CD4-positive, alpha-beta T cell treated with Interleukin-17A for 4 hours (primary cell): Measurements from ENCODE around the gene HEATR5A.
"Not testable (repeated sequence)": the region's sequence is repeated elsewhere in the genome, so short reads cannot be mapped to it uniquely, and the experiment has no call there.

Source experiments
- DNase-seq: peaks from one replicate; pipeline ENCODE4 v3.0.0-alpha.2; 2020; ENCODE audit warnings: mixed read lengths

The HEATR5A gene

GRCh38 chr14:31278883-31279282 lies 141.5 kb downstream of the HEATR5A start:
- no peak for DNase-seq

- no peak for DNase-seq
Observed at GRCh38 chr14:31277085-31277484, 143.3 kb downstream of the HEATR5A start.

GRCh38 chr14:31276417-31276816 lies 143.9 kb downstream of the HEATR5A start:
- DNase-seq = not testable (repeated sequence)

DNA sequence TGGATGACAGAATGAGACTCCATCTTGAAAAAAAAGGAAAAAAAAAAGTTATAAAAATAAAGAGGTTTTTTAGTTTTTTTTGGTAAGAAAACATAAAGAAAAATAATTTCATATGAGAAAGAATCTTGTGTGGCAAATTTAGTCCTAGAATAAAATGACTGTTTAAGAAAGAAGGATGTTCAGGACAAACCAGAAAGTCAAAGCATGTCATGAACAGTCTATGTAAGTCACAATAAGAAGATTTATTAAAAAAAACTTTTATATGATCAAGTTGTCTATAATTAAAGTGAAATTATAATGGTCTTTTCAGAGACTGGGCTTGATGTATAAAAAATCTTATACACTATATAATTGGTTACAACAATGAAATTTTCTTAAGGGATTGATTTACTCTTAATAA lies 144.6 kb downstream of the HEATR5A start:
- no peak for DNase-seq

- no peak for DNase-seq
Observed at GRCh38 chr14:31271648-31272047, 148.7 kb downstream of the HEATR5A start.

DNA sequence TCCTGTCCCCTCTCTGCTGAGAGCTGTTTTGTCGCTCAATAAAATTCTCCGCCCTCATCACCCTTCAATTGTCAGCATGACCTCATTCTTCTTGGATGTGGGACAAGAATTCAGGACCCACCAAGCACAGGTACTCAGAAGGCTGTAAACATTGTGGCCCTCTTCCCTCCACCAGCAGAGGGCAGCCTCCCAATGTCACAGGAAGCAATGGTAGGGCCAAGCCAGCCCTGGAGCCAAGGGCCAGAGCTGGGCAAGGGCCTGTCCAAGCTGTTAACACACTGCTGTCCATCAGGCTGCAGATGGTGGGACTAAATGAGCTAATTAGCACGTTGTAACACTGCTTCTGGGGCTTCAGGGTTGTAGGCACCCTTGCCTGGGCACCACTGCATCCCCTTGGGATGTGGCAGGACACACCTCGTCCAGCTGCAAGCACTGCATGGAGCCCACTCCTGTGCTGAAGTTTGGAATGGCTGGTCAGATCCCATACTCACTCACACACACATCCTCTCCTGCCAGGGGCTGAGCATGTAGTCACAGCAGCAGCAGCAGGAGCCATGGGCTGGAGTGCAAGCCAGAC lies 150.1 kb downstream of the HEATR5A start:
- peak; percentile 5 for DNase-seq

GRCh38 chr14:31269634-31270195 lies 150.6 kb downstream of the HEATR5A start:
- no peak for DNase-seq

DNA sequence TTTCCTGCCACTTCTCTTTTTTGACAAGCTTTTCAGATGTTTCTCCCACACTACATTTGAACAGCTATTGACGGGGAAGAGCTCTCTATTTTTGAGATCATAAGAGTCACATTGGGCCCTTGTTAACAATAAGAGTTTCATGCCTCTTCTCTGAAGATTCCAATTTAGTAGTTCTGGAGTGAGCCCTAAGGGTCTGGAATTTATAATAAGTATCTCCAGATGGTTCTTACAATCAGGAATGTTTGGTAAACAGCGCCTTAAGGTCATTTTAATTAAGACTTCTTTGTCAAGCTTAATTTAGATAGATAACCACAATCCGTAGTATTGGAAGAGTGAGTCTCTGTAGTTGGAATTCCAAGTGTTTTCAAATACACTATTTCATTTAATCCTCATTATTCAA lies 152.1 kb downstream of the HEATR5A start:
- DNase-seq = no peak

DNA sequence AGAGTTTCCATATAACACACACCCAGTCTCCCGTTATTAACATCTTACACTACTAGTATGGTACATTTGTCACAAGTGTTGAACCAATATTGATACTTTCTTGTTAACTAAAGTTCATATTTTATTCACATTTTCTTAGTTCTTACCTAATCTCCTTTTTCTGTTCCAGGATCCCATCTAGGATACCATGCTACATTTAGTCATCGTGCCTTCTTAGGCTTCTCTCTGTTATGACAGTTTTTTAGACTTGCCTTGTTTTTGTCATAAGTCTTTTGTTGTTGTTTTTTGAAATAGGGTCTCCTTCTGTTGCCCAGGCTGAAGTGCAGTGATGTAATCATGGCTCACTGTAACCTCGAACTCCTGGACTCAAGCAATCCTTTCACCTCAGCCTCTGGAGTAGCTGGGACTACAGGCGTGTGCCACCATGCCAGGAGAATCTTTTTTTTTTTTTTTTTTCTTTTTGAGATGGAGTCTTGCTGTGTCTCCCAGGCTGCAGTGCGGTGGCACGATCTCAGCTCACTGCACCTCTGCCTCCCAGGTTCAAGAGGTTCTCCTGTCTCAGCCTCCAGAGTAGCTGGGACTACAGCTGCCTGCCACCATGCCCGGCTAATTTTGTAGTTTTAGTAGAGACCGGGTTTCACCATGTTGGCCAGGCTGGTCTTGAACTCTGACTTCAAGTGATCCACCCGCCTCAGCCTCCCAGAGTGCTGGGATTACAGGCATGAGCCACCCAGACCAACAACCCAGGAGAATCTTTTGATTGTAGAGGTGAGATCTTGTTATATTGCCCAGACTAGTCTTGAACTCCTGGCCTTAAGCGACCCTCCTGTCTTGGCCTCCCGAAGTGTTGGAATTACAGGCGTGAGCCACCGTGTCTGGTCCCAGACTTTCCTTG lies 153.7 kb downstream of the HEATR5A start:
- DNase-seq = no peak

GRCh38 chr14:31265701-31266398 lies 154.5 kb downstream of the HEATR5A start:
- DNase-seq = peak; percentile 8

DNA sequence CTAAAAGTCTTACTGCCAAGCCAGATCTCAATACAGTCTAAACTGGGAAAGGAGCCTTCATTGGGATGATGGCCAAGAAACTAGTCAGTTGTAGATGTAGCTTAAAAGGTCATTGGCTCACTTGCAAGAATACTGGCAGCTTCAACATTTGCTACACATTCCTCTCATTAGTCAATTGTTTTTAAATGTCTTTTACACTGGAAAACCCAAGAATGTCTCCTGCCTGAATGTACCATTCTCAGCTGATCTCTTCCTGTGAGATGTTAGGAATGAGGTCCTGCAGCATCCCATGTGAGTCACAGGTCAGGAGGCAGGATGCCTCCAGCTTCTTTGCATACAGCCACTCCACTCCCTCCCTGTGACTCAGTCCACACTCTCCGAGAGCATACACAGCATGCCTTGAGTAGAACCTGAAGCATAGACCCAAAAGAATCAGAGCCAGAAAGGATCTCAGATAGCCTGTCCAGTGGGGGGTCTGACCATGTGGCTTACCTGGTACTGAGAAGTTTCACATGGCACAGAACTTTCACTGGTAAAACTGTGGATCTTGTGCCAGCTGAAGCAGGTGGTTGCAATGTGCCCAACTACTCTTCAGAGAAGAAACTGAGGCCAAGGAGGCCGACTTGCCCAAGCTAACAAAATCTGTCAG lies 156.7 kb downstream of the HEATR5A start:
- no peak for DNase-seq

- DNase-seq = no peak
Observed at GRCh38 chr14:31261859-31262731, 158.3 kb downstream of the HEATR5A start.

DNA sequence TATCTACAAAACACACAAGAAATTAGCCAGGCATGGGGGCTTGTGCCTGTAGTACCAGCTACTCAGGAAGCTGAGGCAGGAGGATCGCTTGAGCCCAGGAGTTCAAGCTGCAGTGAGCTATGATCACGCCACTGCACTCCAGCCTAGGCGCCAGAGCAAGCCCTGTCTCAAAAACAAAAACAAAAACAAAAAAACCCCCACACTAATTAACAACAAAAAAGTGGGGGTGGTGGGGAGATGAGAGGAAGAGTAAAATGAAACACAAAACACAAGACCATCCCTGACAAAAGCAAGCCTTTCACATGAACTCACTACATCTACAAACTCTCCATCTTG lies 158.9 kb downstream of the HEATR5A start:
- no peak for DNase-seq

GRCh38 chr14:31259040-31259435 lies 161.3 kb downstream of the HEATR5A start:
- DNase-seq = not testable (repeated sequence)

- no peak for DNase-seq
Observed at GRCh38 chr14:31258427-31259039, 161.8 kb downstream of the HEATR5A start.

- DNase-seq = not testable (repeated sequence)
Observed at GRCh38 chr14:31257554-31258426, 162.6 kb downstream of the HEATR5A start.

GRCh38 chr14:31257244-31257553 lies 163.2 kb downstream of the HEATR5A start:
- no peak for DNase-seq

GRCh38 chr14:31256534-31257243 lies 163.7 kb downstream of the HEATR5A start:
- no peak for DNase-seq

DNA sequence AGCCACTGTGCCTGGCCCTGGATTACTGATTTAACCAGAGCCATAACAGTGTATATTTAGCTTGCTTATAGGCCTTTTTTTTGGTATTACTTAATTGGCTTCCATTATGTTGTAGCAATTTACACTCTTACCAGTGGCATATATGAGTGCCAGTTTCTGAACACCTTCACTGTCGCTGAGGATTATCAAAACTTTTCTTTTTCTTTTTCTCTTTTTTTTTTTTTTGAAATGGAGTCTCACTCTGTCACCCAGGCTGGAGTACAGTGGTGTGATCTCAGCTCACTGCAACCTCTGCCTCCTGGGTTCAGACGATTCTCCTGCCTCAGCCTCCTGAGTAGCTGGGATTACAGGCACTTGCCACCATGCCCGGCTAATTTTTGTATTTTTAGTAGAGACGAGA lies 164.4 kb downstream of the HEATR5A start:
- DNase-seq = not testable (repeated sequence)

GRCh38 chr14:31255286-31255685 lies 165.1 kb downstream of the HEATR5A start:
- DNase-seq = no peak
